ENCODE results near the gene ACTL6B. TPM values are rescaled to one million over a fixed set of nuclear protein-coding genes. Genes with fewer than 3 reads are reported as not detected.
"Not testable (repeated sequence)": the region's sequence is repeated elsewhere in the genome, so short reads cannot be mapped to it uniquely, and the experiment has no call there.

Gene ACTL6B
- total RNA-seq, 1 donor from 2014 or later: 3.1 TPM

- no peaks in the 10 kb centered on the region for H3K36me3 Mint-ChIP-seq (ENCODE audit: low read depth)
- H3K27me3 Mint-ChIP-seq (ENCODE audit: low read depth): peaks cover 41% of the 10 kb centered on the region
- no peak for DNase-seq (ENCODE audit: low read depth, low spot score)
- peaks cover 5% of the 10 kb centered on the region for H3K4me1 Mint-ChIP-seq
- no peak overlapping the region for H3K27ac Mint-ChIP-seq (ENCODE audit: unreplicated experiment)
- no peaks in the 10 kb centered on the region for H3K9me3 Mint-ChIP-seq
- no peak for TF ChIP-seq CTCF (conservative IDR thresholded peaks at IDR 0.05)
- H3K4me3 Mint-ChIP-seq: no peak overlapping the region
These were observed 13.8 kb upstream of the ACTL6B start for GRCh38 chr7:100670074-100670473.

GRCh38 chr7:100669106-100669505 lies 12.9 kb upstream of the ACTL6B start:
- DNase-seq (ENCODE audit: low read depth, low spot score); H3K27ac Mint-ChIP-seq (ENCODE audit: unreplicated experiment); H3K9me3 Mint-ChIP-seq; H3K4me3 Mint-ChIP-seq; H3K36me3 Mint-ChIP-seq (ENCODE audit: low read depth); H3K4me1 Mint-ChIP-seq: not testable (repeated sequence)
- H3K27me3 Mint-ChIP-seq (ENCODE audit: low read depth): peaks cover 41% of the 10 kb centered on the region

GRCh38 chr7:100668069-100668449 lies 11.8 kb upstream of the ACTL6B start:
- DNase-seq (ENCODE audit: low read depth, low spot score): no peak
- no peaks in the 10 kb centered on the region for H3K36me3 Mint-ChIP-seq (ENCODE audit: low read depth)
- H3K4me3 Mint-ChIP-seq: no peak overlapping the region
- peaks cover 39% of the 10 kb centered on the region for H3K27me3 Mint-ChIP-seq (ENCODE audit: low read depth)
- no peak overlapping the region for H3K27ac Mint-ChIP-seq (ENCODE audit: unreplicated experiment)
- no peak for TF ChIP-seq CTCF (conservative IDR thresholded peaks at IDR 0.05)
- peaks cover under 1% of the 10 kb centered on the region for H3K4me1 Mint-ChIP-seq
- no peaks in the 10 kb centered on the region for H3K9me3 Mint-ChIP-seq

GRCh38 chr7:100667331-100668068 lies 11.3 kb upstream of the ACTL6B start:
- Mint-ChIP-seq H3K9me3 (no peaks in the 10 kb centered on the region), H3K36me3 (ENCODE audit: low read depth) (no peaks in the 10 kb centered on the region), H3K4me3 (no peak overlapping the region), H3K27me3 (ENCODE audit: low read depth) (peaks cover 37% of the 10 kb centered on the region), H3K4me1 (no peaks in the 10 kb centered on the region), H3K27ac (ENCODE audit: unreplicated experiment) (no peak overlapping the region)
- no peak for DNase-seq (ENCODE audit: low read depth, low spot score)
- no peak for TF ChIP-seq CTCF (conservative IDR thresholded peaks at IDR 0.05)

GRCh38 chr7:100665168-100665726 lies 9.0 kb upstream of the ACTL6B start:
- H3K4me1 Mint-ChIP-seq: no peaks in the 10 kb centered on the region
- no peak overlapping the region for H3K4me3 Mint-ChIP-seq
- H3K9me3 Mint-ChIP-seq: no peaks in the 10 kb centered on the region
- no peaks in the 10 kb centered on the region for H3K36me3 Mint-ChIP-seq (ENCODE audit: low read depth)
- H3K27ac Mint-ChIP-seq (ENCODE audit: unreplicated experiment): no peak overlapping the region
- peaks cover 28% of the 10 kb centered on the region for H3K27me3 Mint-ChIP-seq (ENCODE audit: low read depth)
- DNase-seq (ENCODE audit: low read depth, low spot score): no peak
- TF ChIP-seq CTCF (conservative IDR thresholded peaks at IDR 0.05): no peak

GRCh38 chr7:100662194-100662776 lies 6.0 kb upstream of the ACTL6B start:
- not testable (repeated sequence) for H3K9me3 Mint-ChIP-seq; H3K4me1 Mint-ChIP-seq; H3K27ac Mint-ChIP-seq (ENCODE audit: unreplicated experiment); H3K36me3 Mint-ChIP-seq (ENCODE audit: low read depth); H3K4me3 Mint-ChIP-seq; DNase-seq (ENCODE audit: low read depth, low spot score)
- peaks cover 40% of the 10 kb centered on the region for H3K27me3 Mint-ChIP-seq (ENCODE audit: low read depth)
